Spleen (tissue), 7 donors: ENCODE results near the gene FOXE1.

Experiments
- CTCF ChIP-seq, 11 experiments: fragments of 200-600 bp in 7 of 11; fragments of 450-650 bp in 4 of 11; sonication (generic) in 4 of 11; IDR thresholded peaks in 8 of 11; conservative IDR thresholded peaks in 3 of 11; 1 replicate in 7 of 11; 2 replicates in 4 of 11; pipeline versions ENCODE4 v1.4.0 to v1.8.0; 2016 to 2021; ENCODE audit warnings: antibody characterized with exemption in 11 of 11, inconsistent platforms in 4 of 11, mild to moderate bottlenecking in 1 of 11
- POLR2A ChIP-seq, 3 donors: fragments of 450-650 bp; IDR thresholded peaks; one replicate each; pipeline ENCODE4 v1.5.1; 2017; ENCODE audit warnings: antibody characterized with exemption in 3 of 3, mild to moderate bottlenecking in 1 of 3
- POLR2AphosphoS5 ChIP-seq, 3 donors: sonication (generic); formaldehyde crosslinking; IDR thresholded peaks; one replicate each; pipeline ENCODE4 v1.5.1; 2017; ENCODE audit warnings: antibody characterized with exemption in 3 of 3
- donor health status: DM: no; HTN: no; CAD: no; lungs with moderate emphysema.
- donor health status: DM: no; HTN: no; CAD: no.
- donor health status: DM: no; HTN: no; CAD: no.

- TF ChIP-seq CTCF (IDR thresholded peaks at IDR 0.05 in 8 of 11, conservative IDR thresholded peaks at IDR 0.05 in 3 of 11) (no peak), POLR2A (IDR thresholded peaks at IDR 0.05) (no peak), POLR2AphosphoS5 (IDR thresholded peaks at IDR 0.05) (no peak)
Measured at GRCh38 chr9:97876061-97876460, 23.0 kb downstream of the FOXE1 start.
